K562 (cell line): ENCODE results near the gene SLPI. TPM values are rescaled to one million over a fixed set of nuclear protein-coding genes. Genes with fewer than 3 reads are reported as not detected.

Source experiments
- BCOR ChIP-seq: fragments of 450-650 bp; IDR thresholded peaks from 2 replicates; pipeline ENCODE4 v1.6.1; 2016
- CBFA2T2 ChIP-seq: fragments of 450-650 bp; conservative IDR thresholded peaks from 2 replicates; pipeline ENCODE4 v1.6.1; 2017; ENCODE audit warnings: mild to moderate bottlenecking
- CREM ChIP-seq: IDR thresholded peaks from 2 replicates; pipeline ENCODE4 v1.6.1; 2014; ENCODE audit warnings: antibody characterized with exemption, low read depth
- CTCF ChIP-seq, 3 experiments: IDR thresholded peaks in 2 of 3; conservative IDR thresholded peaks in 1 of 3; 2 replicates each; pipeline ENCODE4 v1.5.1; 2011 to 2012; ENCODE audit warnings: low read length in 3 of 3, mild to moderate bottlenecking in 3 of 3, control low read depth in 2 of 3, improper control_type of control experiment in 1 of 3, inconsistent platforms in 1 of 3, low read depth in 1 of 3, mixed read lengths in 1 of 3, moderate library complexity in 1 of 3; ENCODE audit not compliant: insufficient read depth in 2 of 3
- CTCFL ChIP-seq: IDR thresholded peaks from 2 replicates; pipeline ENCODE4 v1.6.1; 2011; ENCODE audit warnings: borderline replicate concordance, low read depth, mild to moderate bottlenecking, moderate library complexity, low read length; ENCODE audit not compliant: insufficient read depth, poor library complexity, severe bottlenecking
- ERF ChIP-seq: fragments of 450-650 bp; formaldehyde crosslinking; IDR thresholded peaks from 2 replicates; pipeline ENCODE4 v1.4.0; 2020; ENCODE audit warnings: mild to moderate bottlenecking, mixed read lengths
- HDAC8 ChIP-seq: fragments of 450-650 bp; IDR thresholded peaks from 2 replicates; pipeline ENCODE4 v1.6.1; 2016; ENCODE audit warnings: mild to moderate bottlenecking, missing genetic modification characterization, moderate library complexity, missing compliant biosample characterization
- HEY1 ChIP-seq: fragments of 250-450 bp; sonication (Bioruptor Pico); IDR thresholded peaks from 2 replicates; pipeline ENCODE4 v1.5.0; 2020; ENCODE audit warnings: mild to moderate bottlenecking, moderate library complexity, borderline replicate concordance
- JUNB ChIP-seq: fragments of 450-650 bp; formaldehyde crosslinking; conservative IDR thresholded peaks from 2 replicates; pipeline ENCODE4 v1.4.0; 2020; ENCODE audit warnings: mild to moderate bottlenecking
- LCOR ChIP-seq: sonication (generic); formaldehyde crosslinking; IDR thresholded peaks from 2 replicates; pipeline ENCODE4 v1.8.0; 2022; ENCODE audit warnings: mild to moderate bottlenecking, missing genetic modification reagents
- MBD2 ChIP-seq: sonication (generic); IDR thresholded peaks from 2 replicates; pipeline ENCODE4 v1.6.1; 2016; ENCODE audit warnings: low read depth, borderline replicate concordance
- MEIS2 ChIP-seq: fragments of 450-650 bp; IDR thresholded peaks from 2 replicates; pipeline ENCODE4 v1.6.1; 2014; ENCODE audit warnings: mild to moderate bottlenecking; ENCODE audit not compliant: partially characterized antibody
- MTA2 ChIP-seq: fragments of 450-650 bp; IDR thresholded peaks from 2 replicates; pipeline ENCODE4 v1.6.1; 2016; ENCODE audit warnings: low read depth
- NFE2 ChIP-seq: IDR thresholded peaks from 2 replicates; pipeline ENCODE4 v1.6.1; 2014; ENCODE audit warnings: antibody characterized with exemption, low read depth
- NFRKB ChIP-seq: fragments of 450-650 bp; IDR thresholded peaks from 2 replicates; pipeline ENCODE4 v1.6.1; 2016; ENCODE audit warnings: low read depth
- SRF ChIP-seq, 2 experiments: fragments of 250-450, 450-650 bp in 1 of 2; sonication (Bioruptor Pico) in 1 of 2; sonication (generic) in 1 of 2; formaldehyde crosslinking; IDR thresholded peaks; 2 replicates each; pipeline versions ENCODE4 v1.5.0 to v1.5.1; 2020 to 2022; ENCODE audit warnings: mild to moderate bottlenecking in 1 of 2, missing genetic modification reagents in 1 of 2
- YY1 ChIP-seq, 3 experiments: IDR thresholded peaks; 2 replicates each; pipeline ENCODE4 v1.6.1; 2011; ENCODE audit warnings: low read length in 2 of 3, mild to moderate bottlenecking in 2 of 3, moderate library complexity in 2 of 3, borderline replicate concordance in 1 of 3, control low read depth in 1 of 3, low read depth in 1 of 3; ENCODE audit not compliant: insufficient read depth in 3 of 3, insufficient replicate concordance in 2 of 3, control insufficient read depth in 1 of 3, insufficient read length in 1 of 3; ENCODE audit errors: extremely low read depth in 1 of 3
- ZFP1 ChIP-seq: fragments of 450-650 bp; formaldehyde crosslinking; IDR thresholded peaks from 2 replicates; pipeline ENCODE4 v1.4.0; 2020; ENCODE audit warnings: mild to moderate bottlenecking, mixed read lengths
- ZHX1 ChIP-seq: fragments of 150-350 bp; conservative IDR thresholded peaks from 2 replicates; pipeline ENCODE4 v1.6.1; 2014; ENCODE audit warnings: low read length
- ZNF436 ChIP-seq: fragments of 250-450, 450-650 bp; sonication (Bioruptor Pico); formaldehyde crosslinking; IDR thresholded peaks from 2 replicates; pipeline ENCODE4 v1.7.0; 2020; ENCODE audit warnings: mild to moderate bottlenecking
- ZNF449 ChIP-seq: fragments of 250-450 bp; sonication (Bioruptor Pico); IDR thresholded peaks from 2 replicates; pipeline ENCODE4 v1.8.0; 2022; ENCODE audit warnings: moderate library complexity, mild to moderate bottlenecking, inconsistent platforms
- polyA plus RNA-seq, 8 experiments: library from polyadenylated mRNA; depleted of rRNA in 4 of 8; stranded (reverse) in 5 of 8; unstranded in 3 of 8; fragments of >200 nt; fragmentation: Nextera tagmentation in 2 of 8; fragmentation: Illumina TruSeq in 1 of 8; extraction: Ambion mirVana in 2 of 8; extraction: Trizol in 1 of 8; gene quantifications; 2 replicates each; pipeline versions ENCODE4 v1.2.1 to v1.2.3, GENCODE V29; 2011 to 2014; ENCODE audit warnings: inconsistent platforms in 1 of 8, missing spikeins in 1 of 8
- total RNA-seq, 7 experiments: library from RNA; depleted of rRNA in 6 of 7; stranded (reverse); fragments of >200 nt in 6 of 7; fragmentation: Illumina TruSeq in 2 of 7; extraction: Trizol in 2 of 7; gene quantifications; 2 replicates each; pipeline versions ENCODE4 v1.2.1 to v1.2.3, GENCODE V29; 2011 to 2021; ENCODE audit warnings: low replicate concordance in 1 of 7

Gene SLPI
- total and polyA plus RNA-seq, 9 of the 15 experiments (the other 6 are each of a cell fraction or from before 2014, with no cell fraction given), result 0.78 TPM; not detected in 8

- TF ChIP-seq ZHX1 (no peak), HDAC8 (tag) (no peak), JUNB (CRISPR knock-in tag) (no peak), ZNF436 (CRISPR knock-in tag) (no peak), ZNF449 (CRISPR knock-in tag) (no peak), MTA2 (no peak), CTCF (IDR thresholded peaks at IDR 0.05 in 2 of 3, conservative IDR thresholded peaks at IDR 0.05 in 1 of 3; ENCODE audit: insufficient read depth in 2 of 3, low read depth in 1 of 3, low read length in 3 of 3) (peak; percentile 66 to 72 (median 70)), YY1 (IDR thresholded peaks at IDR 0.05; ENCODE audit: borderline replicate concordance in 1 of 3, control insufficient read depth in 1 of 3, extremely low read depth in 1 of 3, insufficient read depth in 3 of 3, insufficient read length in 1 of 3, insufficient replicate concordance in 2 of 3, low read depth in 1 of 3, low read length in 2 of 3) (peak in 1 of 3 experiments; percentile 57), SRF (CRISPR knock-in tag; IDR thresholded peaks at IDR 0.05) (no peak), NFRKB (no peak), HEY1 (CRISPR knock-in tag) (no peak), MEIS2 (peak; percentile 51), NFE2 (peak; percentile 64), BCOR (no peak), ZFP1 (CRISPR knock-in tag) (no peak), CREM (peak; percentile 61), MBD2 (no peak), LCOR (CRISPR knock-in tag) (no peak), CBFA2T2 (no peak), ERF (CRISPR knock-in tag) (no peak), CTCFL (peak; percentile 13)
Measured at GRCh38 chr20:45300961-45301360, 46.6 kb upstream of the SLPI start (continued).
